HG03066 (cell line): Measurements from ENCODE around the gene CHI3L1.

Experiments
- ATAC-seq: cut with Tn5 transposase; IDR thresholded peaks from one replicate; pipeline ENCODE4 v1.9.1; 2021; ENCODE audit warnings: low read depth; ENCODE audit not compliant: unreplicated experiment

Gene CHI3L1

GRCh38 chr1:203182387-203182953, 4.0 kb downstream of the CHI3L1 start:
- ATAC-seq: no peak

- no peak for ATAC-seq
These were observed 4.7 kb downstream of the CHI3L1 start for GRCh38 chr1:203181586-203182386.

GRCh38 chr1:203180611-203181330, 5.7 kb downstream of the CHI3L1 start:
- ATAC-seq: no peak

- no peak for ATAC-seq
These were observed 6.9 kb downstream of the CHI3L1 start for GRCh38 chr1:203179667-203180005.

GRCh38 chr1:203178821-203179666, 7.5 kb downstream of the CHI3L1 start:
- ATAC-seq: no peak

GRCh38 chr1:203178083-203178482, 8.4 kb downstream of the CHI3L1 start:
- ATAC-seq: no peak

GRCh38 chr1:203177470-203178039, 8.9 kb downstream of the CHI3L1 start:
- ATAC-seq: no peak

- ATAC-seq: no peak
These were observed 9.5 kb downstream of the CHI3L1 start for GRCh38 chr1:203177036-203177405.

GRCh38 chr1:203176273-203177035, 10.1 kb downstream of the CHI3L1 start:
- no peak for ATAC-seq

- no peak for ATAC-seq
These were observed 10.7 kb downstream of the CHI3L1 start for GRCh38 chr1:203175827-203176241.

GRCh38 chr1:203175237-203175826, 11.2 kb downstream of the CHI3L1 start, which contains the start of gene MYBPH:
Gene MYBPH (minus strand): TSS chr1:203175826. CDS start chr1:203175755, 71 bp downstream.
- no peak for ATAC-seq

- ATAC-seq: no peak
These were observed 12.0 kb downstream of the CHI3L1 start for GRCh38 chr1:203174324-203174985.

- peak; percentile 87 for ATAC-seq
These were observed 12.9 kb downstream of the CHI3L1 start for GRCh38 chr1:203173566-203173965.

- ATAC-seq: no peak
These were observed 13.4 kb downstream of the CHI3L1 start for GRCh38 chr1:203173011-203173555.

GRCh38 chr1:203172184-203173010, 14.1 kb downstream of the CHI3L1 start:
- ATAC-seq: no peak

GRCh38 chr1:203171341-203172183, 14.9 kb downstream of the CHI3L1 start:
- no peak for ATAC-seq
